HG03342 (cell line): ENCODE results near the gene SV2C.
"Not testable (repeated sequence)": the region's sequence is repeated elsewhere in the genome, so short reads cannot be mapped to it uniquely, and the experiment has no call there.

ENCODE experiments used
- ATAC-seq: cut with Tn5 transposase; IDR thresholded peaks from one replicate; pipeline ENCODE4 v1.9.1; 2021; ENCODE audit warnings: mild to moderate bottlenecking, moderate library complexity; ENCODE audit not compliant: unreplicated experiment

SV2C gene

DNA sequence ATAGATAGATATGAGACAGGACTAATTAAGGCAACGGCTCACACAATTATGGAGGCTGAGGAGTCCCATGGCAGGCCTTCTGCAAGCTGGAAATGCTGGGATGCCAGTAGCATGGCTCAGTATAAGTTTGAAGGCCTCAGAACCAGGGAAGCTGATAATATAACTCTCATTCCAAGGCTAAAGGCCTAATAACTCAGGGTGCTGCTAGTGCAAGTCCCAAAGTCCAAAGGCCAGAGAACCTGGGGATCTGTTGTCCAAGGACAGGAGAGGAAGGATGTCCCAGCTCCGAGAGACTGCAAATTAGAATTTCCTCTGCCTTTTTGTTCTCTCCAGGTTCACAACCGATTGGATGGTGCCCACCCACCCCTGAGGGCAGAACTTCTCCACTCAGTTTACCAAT, 114.5 kb downstream of the SV2C start:
- ATAC-seq = no peak

- ATAC-seq = no peak
Measured at GRCh38 chr5:76199336-76200318, 116.4 kb downstream of the SV2C start.

- no peak for ATAC-seq
Measured at GRCh38 chr5:76202182-76202581, 119.0 kb downstream of the SV2C start.

DNA sequence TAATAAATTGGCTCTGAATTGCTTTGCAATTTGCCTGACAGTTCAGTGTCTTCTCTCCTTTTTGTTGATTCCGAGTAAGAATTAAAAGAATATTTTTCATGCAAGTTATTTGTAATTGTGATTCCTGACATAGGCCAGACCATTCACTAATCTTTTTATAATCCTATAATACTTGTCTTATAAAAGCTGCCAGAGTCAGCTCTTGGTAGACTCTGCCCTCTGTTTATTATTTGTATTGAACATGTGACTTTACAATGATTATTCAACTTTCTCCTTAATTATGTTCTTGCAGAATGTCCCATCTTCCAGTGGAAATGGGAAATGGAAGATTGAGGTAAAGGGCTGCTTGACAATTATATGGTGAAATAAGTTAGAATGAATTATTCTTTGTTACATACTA, 121.0 kb downstream of the SV2C start:
- ATAC-seq = no peak

DNA sequence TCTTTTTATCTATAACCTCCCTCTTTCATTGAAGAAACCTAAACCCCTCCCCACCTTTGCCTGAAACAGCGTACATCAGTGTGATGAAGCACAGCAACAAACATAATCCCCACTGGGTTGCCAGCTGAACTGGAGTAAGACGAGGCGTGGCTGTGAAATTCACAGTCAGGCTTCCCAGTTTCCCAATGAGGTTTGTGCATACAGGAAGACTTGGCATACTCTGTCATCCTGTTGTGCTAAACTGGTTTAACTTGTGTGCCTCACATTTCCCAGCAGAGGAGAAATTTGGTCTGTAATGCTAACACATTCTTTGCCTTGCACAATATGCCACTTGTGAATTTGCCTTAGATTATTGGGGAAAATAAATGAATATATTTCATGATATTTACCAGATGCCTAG, 121.5 kb downstream of the SV2C start:
- no peak for ATAC-seq

DNA sequence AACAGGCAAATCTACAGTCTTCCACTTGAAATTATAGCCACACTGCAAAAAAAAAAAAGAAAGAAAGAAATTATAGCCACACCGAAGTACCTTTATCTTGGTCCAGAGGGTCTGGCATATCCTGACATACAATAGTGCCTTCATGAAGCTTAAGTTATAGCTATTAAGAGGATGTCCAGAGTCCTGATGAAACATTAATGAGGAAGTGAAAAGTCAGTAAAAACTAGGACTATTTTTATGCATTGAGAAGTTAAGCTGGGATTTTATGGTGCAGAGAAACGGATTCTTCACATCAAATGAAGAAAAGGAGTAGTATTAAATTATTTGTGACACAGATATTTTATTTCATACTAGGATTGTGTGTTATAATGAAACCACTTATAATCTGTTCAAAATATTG, 123.9 kb downstream of the SV2C start:
- no peak for ATAC-seq

DNA sequence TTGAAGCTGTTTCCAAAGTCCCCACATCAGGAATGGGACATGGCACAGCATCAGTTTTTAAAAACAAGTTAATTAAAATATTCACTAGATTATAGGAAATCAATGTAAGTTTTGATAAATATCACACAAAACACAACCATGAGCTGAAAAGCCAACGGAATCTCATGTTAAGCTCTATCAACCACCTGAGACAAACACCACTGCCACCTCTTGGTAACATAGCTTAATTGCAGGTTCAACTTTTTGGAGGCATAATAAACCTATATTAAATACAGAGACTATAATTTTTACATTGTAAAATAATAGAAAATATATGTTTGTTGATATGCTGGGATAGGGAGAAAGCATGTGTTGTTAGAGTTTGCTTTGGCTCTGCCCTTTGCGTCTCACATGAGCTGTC, 126.1 kb downstream of the SV2C start:
- ATAC-seq = no peak

DNA sequence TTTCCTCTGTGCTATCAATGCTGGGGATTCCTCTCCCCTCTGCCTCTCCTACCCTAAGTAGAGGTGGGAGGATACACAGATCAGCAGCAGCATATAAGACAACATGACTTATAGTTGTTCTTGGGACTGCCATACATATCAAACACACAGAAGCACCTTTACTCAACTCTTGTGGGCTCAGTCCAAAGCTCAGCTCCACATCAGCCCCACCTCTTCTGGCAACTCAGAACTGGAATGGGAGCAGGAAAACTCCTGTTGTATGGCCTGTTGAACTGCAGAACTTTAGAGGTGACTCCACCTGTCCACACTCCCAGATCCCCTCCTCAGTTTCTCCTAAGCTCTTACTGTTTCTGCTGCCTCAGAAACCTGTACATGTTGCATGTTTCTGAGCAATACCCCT, 127.8 kb downstream of the SV2C start:
- ATAC-seq = no peak

DNA sequence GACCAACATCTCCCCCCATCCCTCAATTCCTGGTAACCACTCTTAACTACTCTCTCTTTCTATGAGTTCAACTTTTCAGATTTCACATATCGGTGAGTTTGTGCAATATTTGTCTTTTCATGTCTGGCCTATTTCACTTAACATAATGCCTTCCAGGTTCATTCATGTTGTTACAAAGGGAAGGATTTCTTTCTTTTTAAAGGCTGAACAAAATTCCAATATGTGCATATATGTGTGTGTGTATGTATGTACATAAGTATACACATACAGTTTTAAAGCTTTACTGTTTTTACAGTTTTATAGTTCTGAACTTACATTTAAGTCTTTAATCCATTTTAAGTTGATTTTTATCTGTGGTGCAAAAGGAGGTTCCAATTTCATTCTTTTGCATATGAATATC, 130.7 kb downstream of the SV2C start:
- ATAC-seq = no peak

DNA sequence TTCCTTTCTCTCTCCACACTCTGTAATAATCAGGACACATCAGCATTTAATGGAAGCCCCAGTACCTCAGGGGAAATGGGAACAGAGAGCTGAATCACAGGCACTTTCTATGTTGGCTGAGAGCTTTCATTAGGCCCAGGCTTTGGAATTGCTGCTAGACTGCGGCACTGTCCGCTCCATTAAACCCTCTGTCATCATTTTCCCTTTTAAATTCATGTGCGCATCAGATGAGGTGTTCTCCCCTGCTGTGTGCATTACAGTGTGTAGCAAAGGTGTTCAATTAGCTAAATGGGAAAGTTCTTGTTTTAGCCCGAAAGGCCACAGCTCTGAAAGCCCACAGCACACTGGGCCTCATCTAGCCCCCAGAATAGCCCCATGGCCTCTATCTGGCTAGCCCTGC, 133.6 kb downstream of the SV2C start:
- no peak for ATAC-seq

- ATAC-seq = no peak
Measured at GRCh38 chr5:76219636-76220035, 136.5 kb downstream of the SV2C start.

DNA sequence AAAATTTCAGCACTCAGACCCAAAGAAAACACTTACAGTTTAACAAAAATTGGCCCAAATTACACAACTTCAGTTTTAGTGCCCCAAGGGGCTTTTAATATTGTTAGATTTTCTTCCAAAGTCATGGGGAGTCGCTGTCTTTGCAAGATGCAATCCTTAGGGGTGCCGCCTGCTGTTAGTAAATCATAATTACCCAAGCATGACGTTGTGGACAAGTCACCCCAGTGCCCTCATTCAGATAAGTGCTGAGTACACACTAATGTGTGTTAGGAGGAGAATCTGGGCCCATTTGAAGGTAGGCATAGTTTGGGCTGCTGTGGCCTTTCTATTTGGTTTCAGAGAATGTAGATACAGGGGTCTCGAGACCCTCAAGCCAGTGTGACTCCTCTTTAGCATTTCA, 138.1 kb downstream of the SV2C start:
- ATAC-seq = no peak

GRCh38 chr5:76222318-76222717, 139.1 kb downstream of the SV2C start:
- no peak for ATAC-seq

DNA sequence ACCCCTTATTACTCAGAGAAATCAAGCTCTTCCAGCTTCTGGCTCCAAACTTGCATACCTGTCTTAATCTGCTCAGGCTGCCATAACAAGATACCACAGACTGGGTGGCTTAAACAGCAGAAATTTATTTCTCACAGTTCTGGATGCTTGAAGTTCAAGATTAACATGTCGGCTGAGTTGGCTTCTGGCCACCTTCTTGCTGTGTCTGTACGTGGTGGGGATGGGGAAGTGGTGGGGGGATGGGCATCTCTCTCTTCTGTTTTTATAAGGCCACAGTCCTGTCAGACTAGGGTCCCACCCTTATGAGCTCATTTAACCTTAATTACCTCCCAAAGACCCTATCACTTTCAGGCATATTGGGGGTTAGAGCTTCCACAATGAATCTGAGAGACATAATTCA, 140.5 kb downstream of the SV2C start:
- no peak for ATAC-seq

- ATAC-seq = no peak
Measured at GRCh38 chr5:76224898-76225297, 141.7 kb downstream of the SV2C start.

- ATAC-seq = no peak
Measured at GRCh38 chr5:76225336-76225735, 142.2 kb downstream of the SV2C start.

GRCh38 chr5:76229900-76230299, 146.7 kb downstream of the SV2C start:
- no peak for ATAC-seq

GRCh38 chr5:76230711-76231285, 147.6 kb downstream of the SV2C start:
- no peak for ATAC-seq

DNA sequence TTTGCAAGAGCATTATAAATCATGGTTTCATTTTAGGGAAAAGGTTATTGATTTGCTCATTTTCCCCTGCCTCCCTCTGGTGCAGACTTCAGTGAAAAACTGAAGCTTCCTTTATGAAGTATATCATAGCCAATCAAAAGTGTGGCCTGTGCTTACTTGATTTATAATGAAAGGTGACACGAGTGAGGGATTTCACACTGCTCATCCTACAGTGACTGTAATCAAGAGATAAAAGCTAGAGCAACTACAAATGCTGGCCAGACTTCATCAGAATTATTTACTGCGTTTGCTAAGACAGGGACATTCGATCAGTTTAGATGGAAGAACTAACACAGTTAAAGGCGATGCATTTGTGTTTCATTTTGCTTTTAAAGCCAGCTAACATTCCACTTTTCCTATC, 151.5 kb downstream of the SV2C start:
- ATAC-seq = no peak

GRCh38 chr5:76236684-76237083, 153.5 kb downstream of the SV2C start:
- ATAC-seq = no peak

GRCh38 chr5:76240336-76240735, 157.2 kb downstream of the SV2C start:
- ATAC-seq = no peak

- not testable (repeated sequence) for ATAC-seq
Measured at GRCh38 chr5:76242155-76242554, 159.0 kb downstream of the SV2C start.
